Measurements from ENCODE around the gene EIF3A. TPM values are rescaled to one million over a fixed set of nuclear protein-coding genes. Genes with fewer than 3 reads are reported as not detected.

EIF3A gene
- total RNA-seq, 2 donors from 2014 or later = 124 to 127 TPM

DNA sequence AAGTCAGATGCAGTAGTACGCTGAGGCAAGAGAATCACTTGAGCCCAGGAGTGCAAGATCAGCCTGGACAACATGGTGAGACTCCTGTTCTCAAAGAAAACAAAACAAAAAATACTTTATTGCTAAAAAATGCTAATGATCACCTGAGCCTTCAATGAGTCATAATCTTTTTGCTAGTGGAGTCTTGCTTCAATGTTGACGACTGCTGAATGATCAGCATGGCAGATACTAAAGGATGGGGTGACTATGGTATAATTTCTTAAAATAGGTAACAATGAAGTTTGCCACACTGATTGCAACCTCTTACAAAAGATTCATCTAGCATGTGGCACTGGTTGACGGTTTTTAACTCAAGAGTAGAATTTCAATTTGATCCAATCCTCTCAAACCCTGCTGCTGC, 28.8 kb downstream of the EIF3A start:
- no peak overlapping the region for H3K9ac ChIP-seq (ENCODE audit: low read depth in 2 of 2, low read length in 2 of 2)
- intact Hi-C loops (cut with DNase I) = loop anchor here (10.0 kb wide), 1 partner anchor 113 kb away; the partner anchor contains the start of gene SFXN4
- H3K27me3 ChIP-seq = no peaks in the 10 kb centered on the region
- H3K4me3 ChIP-seq = no peak overlapping the region
- no peak overlapping the region for H3K27ac ChIP-seq
- H3K36me3 ChIP-seq = peaks cover 47% of the 10 kb centered on the region
- no peak for DNase-seq
- no peaks in the 10 kb centered on the region for H3K9me3 ChIP-seq
- H3K4me1 ChIP-seq = no peaks in the 10 kb centered on the region
- TF ChIP-seq, protein P1, sequence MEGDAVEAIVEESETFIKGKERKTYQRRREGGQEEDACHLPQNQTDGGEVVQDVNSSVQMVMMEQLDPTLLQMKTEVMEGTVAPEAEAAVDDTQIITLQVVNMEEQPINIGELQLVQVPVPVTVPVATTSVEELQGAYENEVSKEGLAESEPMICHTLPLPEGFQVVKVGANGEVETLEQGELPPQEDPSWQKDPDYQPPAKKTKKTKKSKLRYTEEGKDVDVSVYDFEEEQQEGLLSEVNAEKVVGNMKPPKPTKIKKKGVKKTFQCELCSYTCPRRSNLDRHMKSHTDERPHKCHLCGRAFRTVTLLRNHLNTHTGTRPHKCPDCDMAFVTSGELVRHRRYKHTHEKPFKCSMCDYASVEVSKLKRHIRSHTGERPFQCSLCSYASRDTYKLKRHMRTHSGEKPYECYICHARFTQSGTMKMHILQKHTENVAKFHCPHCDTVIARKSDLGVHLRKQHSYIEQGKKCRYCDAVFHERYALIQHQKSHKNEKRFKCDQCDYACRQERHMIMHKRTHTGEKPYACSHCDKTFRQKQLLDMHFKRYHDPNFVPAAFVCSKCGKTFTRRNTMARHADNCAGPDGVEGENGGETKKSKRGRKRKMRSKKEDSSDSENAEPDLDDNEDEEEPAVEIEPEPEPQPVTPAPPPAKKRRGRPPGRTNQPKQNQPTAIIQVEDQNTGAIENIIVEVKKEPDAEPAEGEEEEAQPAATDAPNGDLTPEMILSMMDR (IDR thresholded peaks at IDR 0.05) = no peak

DNA sequence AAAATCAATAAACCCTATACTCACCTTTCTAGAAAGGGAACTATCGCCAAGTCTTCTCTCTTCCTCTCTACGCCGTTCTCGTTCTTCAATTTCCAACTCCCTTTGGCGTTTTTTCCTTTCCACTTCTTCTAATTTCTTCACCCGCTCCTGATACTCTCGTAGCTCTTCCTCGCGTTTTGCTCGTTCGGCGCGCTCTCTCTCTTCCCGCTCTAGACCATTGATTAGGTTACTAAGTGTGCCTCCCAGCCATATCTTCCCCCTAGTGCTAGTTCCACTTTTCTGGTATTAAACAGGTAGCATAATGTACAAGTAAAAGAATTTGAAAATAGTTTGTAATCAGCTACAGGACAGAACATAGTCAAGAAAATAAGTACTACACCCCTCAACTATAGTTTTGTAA, 30.8 kb downstream of the EIF3A start:
- H3K36me3 ChIP-seq = peaks cover 47% of the 10 kb centered on the region
- no peak overlapping the region for H3K4me3 ChIP-seq
- no peaks in the 10 kb centered on the region for H3K27me3 ChIP-seq
- TF ChIP-seq, protein P1 (IDR thresholded peaks at IDR 0.05) = no peak
- no peak overlapping the region for H3K27ac ChIP-seq
- no peak overlapping the region for H3K9ac ChIP-seq (ENCODE audit: low read depth in 2 of 2, low read length in 2 of 2)
- DNase-seq = no peak
- H3K9me3 ChIP-seq = no peaks in the 10 kb centered on the region
- intact Hi-C loops (cut with DNase I) = loop anchor here (10.0 kb wide), 1 partner anchor 115 kb away; the partner anchor contains the start of gene SFXN4
- no peaks in the 10 kb centered on the region for H3K4me1 ChIP-seq

DNA sequence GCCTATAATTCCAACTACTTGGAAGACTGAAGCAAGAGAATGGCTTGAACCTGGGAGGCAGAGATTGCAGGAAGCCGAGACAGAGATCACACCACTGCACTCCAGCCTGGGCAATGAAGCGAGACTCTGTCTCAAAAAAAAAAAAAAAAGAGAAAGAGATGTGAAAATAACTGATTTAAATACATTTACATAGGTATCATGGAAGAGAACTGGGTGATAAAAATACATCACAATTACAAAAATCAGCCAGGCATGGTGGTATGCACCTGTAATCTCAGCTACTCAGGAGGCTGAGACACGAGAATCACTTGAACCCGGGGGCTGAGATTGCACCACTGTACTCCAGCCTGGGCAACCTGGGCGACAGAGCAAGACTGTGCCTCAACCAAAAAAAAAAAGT, 31.3 kb downstream of the EIF3A start:
- Histone ChIP-seq H3K4me1 (no peaks in the 10 kb centered on the region), H3K4me3 (no peak overlapping the region), H3K27me3 (no peaks in the 10 kb centered on the region), H3K36me3 (peaks cover 43% of the 10 kb centered on the region), H3K9ac (ENCODE audit: low read depth in 2 of 2, low read length in 2 of 2) (no peak overlapping the region), H3K9me3 (no peaks in the 10 kb centered on the region), H3K27ac (no peak overlapping the region)
- intact Hi-C loops (cut with DNase I) = no loop called here
- TF ChIP-seq, protein P1 (IDR thresholded peaks at IDR 0.05) = no peak
- no peak for DNase-seq

DNA sequence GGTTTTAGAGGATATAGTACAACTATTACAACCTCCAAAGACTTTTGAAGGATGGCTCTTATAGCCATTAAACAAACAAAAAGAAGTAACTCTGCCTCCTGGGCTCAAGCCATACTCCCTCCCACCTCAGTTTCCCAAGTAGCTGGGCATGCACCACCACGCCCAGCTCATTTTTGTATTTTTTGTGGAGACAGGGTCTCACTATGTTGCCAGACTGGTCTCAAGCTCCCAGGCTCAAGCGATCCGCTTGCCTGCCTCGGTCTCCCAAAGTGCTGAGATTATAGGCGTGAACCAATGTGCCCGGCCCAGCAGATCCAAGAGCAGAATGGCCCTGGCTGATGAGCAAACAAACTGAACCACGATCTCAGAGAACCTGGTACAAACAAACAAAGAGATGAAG, 35.1 kb downstream of the EIF3A start:
- TF ChIP-seq, protein P1 (IDR thresholded peaks at IDR 0.05) = no peak
- peaks cover 51% of the 10 kb centered on the region for H3K36me3 ChIP-seq

DNA sequence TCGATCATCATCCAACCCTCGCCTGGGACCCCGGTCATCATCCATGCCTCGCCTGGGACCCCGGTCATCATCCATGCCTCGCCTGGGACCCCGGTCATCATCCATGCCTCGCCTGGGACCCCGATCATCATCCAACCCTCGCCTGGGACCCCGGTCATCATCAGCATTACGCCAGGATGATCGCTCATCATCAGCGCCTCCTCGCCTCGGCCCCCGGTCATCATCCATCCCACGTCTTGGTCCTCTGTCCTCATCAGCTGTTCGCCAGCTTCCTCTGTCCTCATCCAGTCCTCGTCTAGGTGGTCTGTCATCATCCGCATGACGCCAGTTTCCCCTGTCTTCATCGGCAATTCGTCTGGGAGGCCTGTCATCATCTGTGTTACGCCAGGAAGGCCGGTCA, 38.4 kb downstream of the EIF3A start:
- Histone ChIP-seq H3K4me3 (no peak overlapping the region), H3K36me3 (peaks cover 44% of the 10 kb centered on the region), H3K9me3 (no peaks in the 10 kb centered on the region), H3K4me1 (no peaks in the 10 kb centered on the region), H3K9ac (ENCODE audit: low read depth in 2 of 2, low read length in 2 of 2) (no peak overlapping the region), H3K27me3 (no peaks in the 10 kb centered on the region), H3K27ac (no peak overlapping the region)
- no peak for DNase-seq
- intact Hi-C loops (cut with DNase I) = no loop called here
- TF ChIP-seq, protein P1 (IDR thresholded peaks at IDR 0.05) = no peak

More for the DNA sequence above, 35.1 kb downstream of the EIF3A start:
- intact Hi-C loops (cut with DNase I) = no loop called here
- H3K9me3 ChIP-seq = no peaks in the 10 kb centered on the region
- no peak overlapping the region for H3K27ac ChIP-seq
- no peak overlapping the region for H3K9ac ChIP-seq (ENCODE audit: low read depth in 2 of 2, low read length in 2 of 2)
- H3K27me3 ChIP-seq = no peaks in the 10 kb centered on the region
- no peak overlapping the region for H3K4me3 ChIP-seq
- no peak for DNase-seq
- no peaks in the 10 kb centered on the region for H3K4me1 ChIP-seq

Measured in colonic mucosa (tissue), 4 donors.